HG03521 (cell line): ENCODE results near the gene IFT81.
A peak's percentile ranks its signal among the peaks of the same experiment; 100 is the strongest.
"Not testable (repeated sequence)": the region's sequence is repeated elsewhere in the genome, so short reads cannot be mapped to it uniquely, and the experiment has no call there.

Experiments
- ATAC-seq: cut with Tn5 transposase; IDR thresholded peaks from one replicate; pipeline ENCODE4 v1.9.1; 2021; ENCODE audit warnings: mild to moderate bottlenecking, moderate library complexity; ENCODE audit not compliant: unreplicated experiment

IFT81 gene

DNA sequence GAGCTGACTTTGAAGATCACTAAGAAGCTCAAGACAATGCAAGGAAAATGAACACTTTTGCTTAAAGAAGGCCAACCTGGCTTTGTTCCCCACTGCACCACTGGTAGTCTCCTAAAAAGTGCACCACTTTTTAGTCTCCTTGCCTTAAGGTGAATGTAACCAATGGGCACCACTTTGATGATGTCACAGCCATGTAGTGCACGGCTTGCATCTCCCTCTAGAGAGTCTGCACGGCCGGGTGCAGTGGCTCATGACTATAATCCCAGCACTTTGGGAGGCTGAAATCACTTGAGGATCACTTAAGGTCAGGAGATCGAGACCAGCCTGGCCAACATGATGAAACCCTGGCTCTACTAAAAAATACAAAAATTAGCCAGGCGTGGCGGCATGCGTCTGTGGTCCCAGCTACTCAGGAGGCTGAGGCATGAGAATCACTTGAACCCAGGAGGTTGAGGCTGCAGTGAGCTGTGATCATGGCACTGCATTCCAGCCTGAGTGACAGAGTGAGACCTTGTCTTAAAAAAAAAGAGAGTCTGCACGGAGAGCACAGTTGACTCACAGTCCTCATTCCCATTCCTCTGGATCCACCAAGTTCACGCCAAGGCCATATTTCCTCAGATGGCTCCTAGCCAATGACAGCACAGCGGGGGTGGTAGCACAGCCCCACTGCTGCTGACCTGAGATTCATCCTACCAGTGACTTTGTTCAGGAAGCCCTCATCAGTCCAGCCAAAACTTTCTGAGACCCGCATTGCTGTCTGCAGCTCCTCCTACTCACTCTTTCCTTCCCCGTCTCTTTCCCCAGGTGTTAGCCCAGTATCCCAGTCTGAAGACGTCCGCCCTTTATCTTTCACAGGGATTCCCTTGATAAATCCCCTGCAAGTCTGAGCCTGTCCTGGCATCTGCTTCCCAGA is 16.5 kb upstream of the IFT81 start:
- no peak for ATAC-seq

DNA sequence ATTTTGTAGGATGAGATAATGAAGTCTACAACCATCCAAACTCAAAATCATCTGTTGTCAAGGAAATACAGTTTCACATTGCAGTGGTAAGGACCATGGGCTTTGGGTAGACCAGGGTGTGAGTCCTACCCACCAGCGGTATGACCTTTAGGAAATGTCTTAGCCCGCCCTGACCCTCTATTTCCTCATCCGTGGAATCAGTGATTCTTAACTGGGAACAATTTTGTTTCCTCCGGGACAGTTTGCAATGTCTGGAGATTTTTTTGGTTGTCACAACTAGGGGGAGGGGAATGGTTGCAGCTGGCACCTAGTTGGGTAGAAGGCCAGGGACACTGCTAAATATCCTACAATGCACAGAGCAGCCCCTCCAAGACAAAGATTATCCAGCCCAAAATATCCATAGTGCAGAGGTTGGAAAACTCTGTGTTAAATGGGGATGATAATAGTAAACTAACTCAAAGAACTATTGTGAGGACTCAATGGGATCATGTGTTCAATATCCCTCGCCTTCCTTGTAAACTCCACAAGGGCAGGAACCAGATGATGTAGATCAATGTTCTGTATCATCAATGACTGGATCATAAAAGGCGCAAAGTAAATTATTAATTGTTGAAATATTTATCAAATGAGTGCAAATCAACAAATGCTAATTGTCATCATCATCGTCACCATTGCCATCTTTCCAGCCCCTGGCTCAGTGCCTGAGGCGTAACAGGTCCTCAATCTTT is 15.7 kb upstream of the IFT81 start:
- no peak for ATAC-seq

DNA sequence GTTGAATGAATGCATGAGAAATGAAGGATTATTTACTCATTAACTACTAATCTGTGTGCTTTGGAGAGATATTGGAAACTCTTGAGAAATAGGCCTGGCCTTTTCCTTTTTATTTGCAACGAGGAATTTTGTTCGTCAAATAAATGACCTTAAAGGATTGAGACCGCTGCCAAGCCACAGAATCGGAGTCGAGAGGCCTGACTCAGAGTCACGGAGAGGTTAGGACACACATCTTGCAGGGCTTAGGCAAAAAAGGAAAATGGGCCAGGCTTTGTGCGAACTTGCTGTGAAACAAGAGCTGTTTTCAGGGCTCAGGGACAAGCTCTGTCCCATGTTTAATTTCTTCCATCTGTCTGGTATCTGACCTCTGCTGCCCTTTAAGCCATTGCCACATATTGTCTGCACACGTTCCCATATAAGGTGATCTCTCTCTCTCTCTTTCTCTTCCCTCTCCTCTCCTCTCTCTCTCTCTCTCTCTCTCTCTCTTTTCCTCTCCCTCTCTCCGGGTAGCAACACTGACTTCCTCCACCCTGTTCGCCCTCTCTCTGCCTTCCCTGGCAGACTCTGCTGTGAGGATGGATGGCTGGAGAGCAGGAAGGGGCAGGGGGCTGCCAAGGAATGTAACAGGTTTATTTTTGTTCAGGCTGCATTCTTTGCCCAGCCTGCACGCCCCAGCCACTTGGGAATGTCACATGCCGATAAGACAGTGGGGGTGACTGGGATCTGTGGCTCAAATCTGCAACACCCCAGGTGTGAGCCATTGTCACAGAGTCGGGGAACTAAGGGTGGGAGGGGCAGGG is 14.9 kb upstream of the IFT81 start:
- no peak for ATAC-seq

DNA sequence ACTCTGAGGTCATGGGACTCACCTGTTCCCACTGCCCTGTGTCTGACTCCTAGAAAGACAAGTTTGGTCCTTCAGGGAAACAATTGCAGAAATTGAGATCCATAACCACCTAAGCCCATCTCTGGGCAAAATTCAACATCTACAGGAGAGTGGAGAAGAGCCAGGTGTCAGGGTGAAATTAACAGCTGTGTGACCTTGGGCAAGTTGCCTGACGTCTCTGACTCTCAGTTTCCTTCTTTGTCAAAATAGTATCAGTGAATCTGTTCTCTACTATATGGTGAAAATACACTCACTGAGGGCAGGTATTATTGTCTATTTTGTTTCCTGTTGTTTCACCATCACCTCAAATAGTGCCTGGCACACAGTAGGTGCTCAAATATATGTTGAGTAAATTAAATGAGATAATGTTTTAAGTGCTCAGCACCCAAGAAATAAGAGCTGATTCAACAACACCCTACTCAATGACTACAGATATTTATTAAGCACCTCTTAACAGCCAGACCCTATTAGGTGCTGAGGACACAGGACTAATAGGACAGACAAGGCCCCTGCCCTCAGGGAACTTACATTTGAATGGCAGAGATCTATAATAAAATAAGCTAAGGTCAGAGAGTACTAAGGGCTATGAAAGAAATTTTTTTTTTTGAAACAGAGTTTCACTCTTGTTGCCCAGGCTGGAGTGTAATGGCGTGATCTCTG is 14.2 kb upstream of the IFT81 start:
- ATAC-seq, result no peak

DNA sequence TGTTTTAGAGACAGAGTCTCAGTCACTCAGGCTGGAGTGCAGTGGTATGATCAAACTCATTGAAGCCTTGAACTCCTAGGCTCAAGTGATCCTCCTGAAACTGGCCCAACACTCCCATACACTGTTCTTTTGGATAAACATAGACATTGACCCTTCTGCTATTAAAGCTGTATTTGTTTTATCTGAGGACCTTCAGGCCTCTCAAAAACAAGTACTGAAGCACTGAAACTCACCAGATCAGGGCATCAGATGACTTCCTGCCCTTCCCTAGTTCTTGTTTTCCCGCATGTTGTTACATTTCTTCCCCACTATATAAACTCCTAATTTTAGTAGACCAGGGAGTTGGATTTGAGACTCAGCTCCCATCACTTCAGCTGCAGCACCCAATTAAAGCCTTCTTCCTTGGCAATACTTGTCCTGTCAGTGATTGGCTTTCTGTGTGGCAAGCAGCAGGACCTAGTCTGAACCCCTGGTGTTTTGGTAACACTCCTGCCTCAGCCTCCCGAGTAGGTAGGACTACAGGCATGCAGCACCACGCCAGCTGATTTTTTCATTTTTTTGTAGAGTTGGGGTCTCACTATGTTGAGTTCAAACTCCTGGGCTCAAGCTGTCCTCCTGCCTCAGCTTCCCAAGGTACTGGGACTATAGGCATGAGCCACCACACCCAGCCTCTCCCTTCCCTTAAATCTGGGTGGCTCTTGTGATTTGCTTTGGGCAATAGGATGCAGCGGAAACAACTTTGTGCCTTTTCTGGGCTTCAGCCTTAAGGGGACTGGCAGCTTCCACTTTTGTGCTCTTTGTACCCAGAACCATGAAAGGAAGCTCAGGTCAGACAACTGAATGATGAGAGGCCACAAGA is 12.5 kb upstream of the IFT81 start:
- no peak for ATAC-seq

DNA sequence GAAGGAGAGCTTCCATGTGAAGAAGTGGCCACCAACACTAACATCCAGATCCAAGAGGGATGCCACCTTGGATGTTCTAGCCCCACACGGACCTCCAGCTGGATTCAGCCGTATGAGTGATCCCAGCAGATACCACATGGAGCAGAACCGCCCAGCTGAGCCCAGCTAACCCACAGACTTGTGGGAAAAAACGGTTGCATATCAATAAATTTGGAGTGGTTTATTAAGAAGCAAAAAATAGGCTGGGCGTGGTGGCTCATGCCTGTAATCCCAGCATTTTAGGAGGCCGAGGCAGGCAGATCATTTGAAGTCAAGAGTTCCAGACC is 11.9 kb upstream of the IFT81 start:
- ATAC-seq, result no peak

DNA sequence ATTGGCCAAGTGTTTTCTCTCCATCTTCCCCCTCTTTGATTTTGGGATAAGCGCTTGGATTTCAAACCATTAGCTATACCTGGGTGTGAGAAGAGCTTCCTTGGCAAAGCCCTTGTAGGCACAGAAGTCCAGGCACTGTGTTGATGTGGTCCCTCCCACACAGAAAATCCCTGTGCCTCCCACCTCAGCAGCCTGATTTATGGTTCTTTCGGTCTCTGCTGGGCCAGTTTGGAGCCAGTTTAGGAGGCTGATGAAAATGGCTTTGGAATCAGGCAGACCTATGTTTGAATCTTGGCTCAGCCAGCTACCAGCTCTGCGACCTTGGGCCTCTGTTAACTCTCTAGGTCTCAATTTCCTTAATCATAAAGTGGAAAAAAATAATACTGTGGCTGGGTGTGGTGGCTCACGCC is 9.6 kb upstream of the IFT81 start:
- ATAC-seq, result no peak

DNA sequence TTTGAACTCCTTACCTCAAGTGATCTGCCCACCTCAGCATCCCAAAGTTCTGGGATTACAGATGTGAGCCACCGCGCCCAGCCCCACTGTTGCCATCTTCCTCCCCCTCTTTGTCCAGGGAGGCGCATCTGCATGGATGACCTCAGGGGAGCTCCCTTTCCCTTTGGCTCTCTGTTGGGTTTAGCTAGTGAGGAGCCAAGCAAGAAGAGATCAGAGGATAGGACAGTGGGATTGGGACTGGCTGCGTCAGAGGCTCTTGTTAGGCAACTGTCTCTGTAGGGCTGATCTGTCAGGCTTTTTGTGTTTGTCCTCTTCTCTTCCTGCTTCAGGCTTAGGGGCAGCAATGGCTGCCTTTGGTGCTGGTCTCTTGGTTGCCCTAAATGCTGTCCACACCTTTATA is 8.5 kb upstream of the IFT81 start:
- ATAC-seq, result no peak

DNA sequence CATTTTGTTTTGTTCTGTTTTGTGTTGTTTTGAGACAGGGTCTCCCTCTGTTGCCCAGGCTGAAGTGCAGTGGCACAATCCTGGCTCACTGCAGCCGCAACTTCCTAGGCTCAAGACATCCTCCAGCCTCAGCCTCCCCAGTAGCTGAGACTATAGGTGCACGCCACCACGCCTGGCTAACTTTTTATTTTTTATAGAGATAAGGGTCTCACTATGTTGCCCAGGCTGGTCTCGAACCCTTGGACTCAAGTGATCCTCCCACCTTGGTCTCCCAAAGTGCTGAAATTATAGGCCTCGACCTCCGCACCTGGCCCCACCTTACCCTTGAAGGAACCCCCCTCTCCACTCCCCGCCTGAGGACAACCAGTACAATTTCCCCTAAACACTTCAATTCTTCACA is 7.5 kb upstream of the IFT81 start:
- ATAC-seq, result no peak

DNA sequence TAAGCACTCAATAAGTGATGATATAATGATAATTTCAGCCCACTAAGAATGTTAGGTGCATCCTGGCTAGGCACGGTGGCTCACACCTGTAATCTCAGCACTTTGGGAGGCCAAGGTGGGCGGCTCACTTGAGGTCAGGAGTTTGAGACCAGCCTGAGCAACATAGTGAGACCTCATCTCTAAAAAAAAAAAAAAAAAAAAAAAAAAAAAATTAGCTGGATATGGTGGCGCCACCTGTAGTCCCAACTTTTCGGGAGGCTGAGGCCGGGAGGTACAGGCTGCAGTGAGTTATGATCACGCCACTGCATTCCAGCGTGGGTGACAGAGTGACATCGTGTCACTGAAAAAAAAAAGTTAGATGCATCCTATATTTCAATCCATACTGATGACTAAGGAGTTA is 6.9 kb upstream of the IFT81 start:
- not testable (repeated sequence) for ATAC-seq

DNA sequence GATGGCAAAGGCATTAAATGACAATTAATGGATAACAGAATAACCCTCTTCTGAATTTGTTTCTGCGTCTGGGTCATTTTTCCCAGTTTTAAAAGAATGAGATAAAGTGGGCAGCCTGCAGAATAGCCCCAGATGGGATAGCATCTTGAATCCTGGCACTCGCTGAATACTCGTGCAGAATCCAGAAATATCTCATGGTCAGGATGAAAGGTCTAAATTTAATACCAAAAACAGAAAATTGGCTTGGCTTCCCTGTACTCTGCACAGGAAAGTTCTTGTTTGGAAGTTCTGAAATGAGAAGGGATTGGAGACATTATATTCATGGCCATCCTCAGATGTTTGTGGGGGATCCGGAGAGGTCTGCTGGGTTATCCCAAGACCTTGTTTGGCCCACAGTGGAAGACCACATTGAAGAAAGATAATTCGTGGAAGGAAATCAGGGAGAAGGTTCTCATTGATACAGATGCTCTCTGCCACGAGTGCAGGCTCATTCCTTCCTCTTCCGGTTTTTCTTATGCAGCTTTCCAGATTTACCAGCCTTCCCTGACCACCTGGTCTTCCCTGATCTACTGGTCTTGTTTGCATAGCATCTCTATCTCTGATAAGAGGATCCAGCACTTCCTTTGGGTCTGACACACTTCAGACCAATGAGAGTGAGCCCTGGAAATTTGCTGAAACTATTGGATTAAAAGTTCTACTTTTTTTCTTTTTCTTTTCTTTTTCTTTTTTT is 6.0 kb upstream of the IFT81 start:
- no peak for ATAC-seq

DNA sequence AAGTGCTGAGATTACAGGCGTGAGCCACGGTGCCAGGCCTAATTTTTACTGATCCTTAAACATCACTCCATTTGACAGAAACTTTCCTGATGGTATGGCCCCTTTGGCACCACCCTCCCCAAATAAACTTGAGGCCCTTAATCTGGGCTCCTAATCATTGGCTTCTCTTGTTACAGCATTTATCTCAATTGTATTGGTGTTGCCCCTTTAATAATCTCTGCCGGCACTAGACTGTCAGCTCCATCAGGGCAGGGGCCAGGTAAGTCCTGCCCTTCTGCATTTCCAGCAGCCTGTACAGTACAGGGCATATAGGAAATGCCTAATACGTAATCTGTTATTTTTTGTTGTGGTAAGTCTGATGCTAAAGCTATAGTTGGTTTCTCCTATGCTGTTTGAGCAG is 1.2 kb upstream of the IFT81 start:
- no peak for ATAC-seq

DNA sequence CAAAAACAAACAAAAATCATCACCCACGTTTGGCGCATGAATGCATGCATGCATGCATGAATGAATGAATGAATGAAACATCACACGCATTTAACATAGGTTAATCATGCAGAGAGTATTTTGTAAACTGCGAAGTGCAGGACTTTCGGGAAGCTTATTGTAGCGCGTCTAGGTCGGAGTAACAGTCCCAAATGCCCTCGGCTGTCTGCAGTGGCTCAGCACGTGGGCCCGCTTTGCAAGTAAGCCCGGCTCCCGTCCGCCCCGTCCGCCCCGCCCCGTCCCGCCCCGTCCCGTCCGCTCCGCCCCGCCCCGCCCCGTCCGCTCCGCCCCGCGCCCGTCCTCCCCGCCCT is 263 bp upstream of the IFT81 start:
- peak; percentile 65 for ATAC-seq

DNA sequence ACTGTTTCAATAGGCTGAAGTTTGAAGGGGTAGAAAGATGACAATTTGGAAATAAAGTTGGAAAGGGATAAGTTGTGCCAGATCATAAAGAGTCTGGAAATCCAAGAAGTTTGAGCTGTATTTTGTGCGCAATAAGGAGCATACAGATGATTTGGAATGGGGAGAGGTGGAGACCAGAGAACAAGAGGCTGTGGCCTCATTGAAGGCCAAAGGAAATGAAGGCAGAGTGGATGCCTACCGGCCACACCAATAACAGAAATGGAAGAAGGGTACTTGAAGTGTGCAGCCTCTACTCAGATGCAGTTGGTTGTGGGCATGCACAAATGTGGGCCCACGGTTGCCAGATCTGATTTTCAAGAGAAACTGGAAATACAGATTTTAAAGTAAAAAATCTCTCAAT is 2.4 kb downstream of the IFT81 start:
- ATAC-seq, result no peak

DNA sequence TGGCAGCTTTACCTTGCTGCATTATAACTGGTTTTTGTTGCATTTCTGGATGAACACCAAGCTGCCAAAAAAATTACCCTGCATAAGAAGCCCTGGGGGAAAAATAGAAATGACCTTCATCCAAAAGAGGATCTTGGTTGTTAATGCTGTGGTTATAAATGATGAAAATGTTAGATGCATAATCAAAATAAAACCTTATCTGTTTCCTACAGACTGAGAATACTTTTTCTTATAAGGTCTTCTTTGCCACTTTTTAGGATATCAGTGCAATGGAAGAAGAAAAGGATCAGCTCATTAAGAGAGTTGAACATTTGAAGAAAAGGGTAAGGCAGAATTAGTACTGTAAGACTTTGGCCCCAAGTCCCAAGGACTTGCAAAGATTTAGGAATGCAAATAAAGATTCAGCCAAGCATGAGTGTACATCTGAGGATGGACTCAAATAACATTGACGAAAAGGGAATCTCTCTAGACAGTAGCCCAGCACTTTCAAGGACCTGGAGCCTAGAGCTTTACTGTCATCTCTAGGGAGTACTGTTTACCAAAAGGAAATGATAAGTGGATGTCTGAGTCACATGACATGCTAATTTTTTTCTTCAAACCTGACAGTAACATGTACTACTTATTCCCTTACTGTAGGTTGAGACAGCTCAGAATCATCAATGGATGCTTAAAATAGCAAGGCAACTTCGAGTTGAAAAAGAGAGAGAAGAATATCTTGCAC is 10.7 kb downstream of the IFT81 start:
- no peak for ATAC-seq

DNA sequence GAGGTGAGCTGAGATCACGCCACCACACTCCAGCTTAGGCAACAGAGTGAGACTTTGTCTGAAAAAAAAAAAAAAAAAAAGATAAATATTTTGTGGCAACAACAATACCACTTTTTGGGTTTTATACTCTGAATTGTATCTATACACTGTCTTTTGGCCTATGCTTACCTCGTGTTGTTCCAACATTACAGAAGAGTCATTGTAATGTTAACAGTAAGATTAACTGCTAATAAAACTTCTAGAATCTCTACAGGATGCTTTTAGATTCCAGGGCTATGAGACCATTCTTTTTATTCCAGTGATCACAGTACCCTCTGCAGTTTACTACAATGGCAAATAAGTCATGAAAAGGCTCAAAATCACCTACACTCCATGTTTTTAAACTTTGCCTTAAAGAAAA is 11.6 kb downstream of the IFT81 start:
- ATAC-seq, result no peak

DNA sequence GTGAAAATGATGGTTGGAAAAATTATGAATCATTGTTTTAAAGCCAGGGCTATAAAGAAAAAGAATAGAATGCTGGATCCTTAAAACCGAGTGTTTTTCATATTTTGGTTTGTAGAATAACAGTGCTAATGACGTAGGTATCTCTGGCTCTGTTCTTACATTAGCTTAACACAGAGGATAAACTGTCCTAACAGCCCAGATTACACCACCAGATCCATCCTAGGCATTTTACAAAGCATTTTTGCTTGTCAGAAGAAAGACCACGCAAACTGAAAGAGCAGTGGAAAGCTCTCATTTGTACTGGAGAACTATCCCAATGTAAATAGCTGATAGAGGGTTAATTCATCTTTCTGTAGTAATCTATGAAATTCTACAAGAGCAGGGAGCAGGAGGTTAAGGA is 13.6 kb downstream of the IFT81 start:
- no peak for ATAC-seq

DNA sequence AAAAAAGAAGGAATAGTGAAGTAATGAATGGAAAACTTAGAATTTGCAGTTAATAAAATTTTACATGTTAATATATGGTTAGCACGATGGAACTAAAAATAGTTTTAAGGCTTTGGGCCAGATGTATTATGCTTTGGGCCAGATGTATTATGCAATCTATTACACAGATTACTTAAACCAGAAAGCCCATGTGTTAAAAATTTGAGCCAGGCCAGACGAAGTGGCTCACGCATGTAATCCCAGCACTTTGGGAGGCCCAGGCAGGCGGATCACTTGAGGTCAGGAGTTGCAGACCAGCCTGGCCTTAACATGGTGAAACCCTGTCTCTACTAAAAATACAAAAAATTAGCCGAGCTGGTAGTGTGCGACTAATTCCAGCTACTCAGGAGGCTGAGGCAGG is 17.2 kb downstream of the IFT81 start:
- ATAC-seq, result no peak

DNA sequence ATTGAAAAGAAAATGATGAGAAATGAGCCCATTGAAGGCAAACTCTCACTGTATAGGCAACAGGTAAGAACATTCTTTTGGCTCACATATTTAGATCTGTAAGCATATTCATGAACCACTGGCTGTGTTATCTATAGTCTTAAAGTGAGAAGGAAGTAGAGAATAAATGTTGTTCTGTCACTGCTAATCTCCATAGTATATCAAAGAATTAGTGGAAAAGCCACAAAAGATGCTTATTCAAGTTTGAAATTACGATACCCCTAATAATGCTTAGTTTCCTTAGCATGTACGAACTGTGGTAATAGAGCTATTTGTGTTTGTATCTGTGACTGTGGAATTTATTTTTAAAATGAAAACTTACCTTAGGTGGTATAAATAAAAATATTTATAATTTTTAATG is 22.8 kb downstream of the IFT81 start:
- no peak for ATAC-seq
